B cell (primary cell): ENCODE results near the gene RC3H1. TPM values are rescaled to one million over a fixed set of nuclear protein-coding genes. Genes with fewer than 3 reads are reported as not detected.

Experiments used
- ATAC-seq: fragments of 200-7000 bp; cut with Tn5 transposase; one replicate; pipeline ENCODE4 v1.10.0; 2021; ENCODE audit warnings: low read depth, mild to moderate bottlenecking, moderate number of reproducible peaks, moderate library complexity
- CTCF ChIA-PET: fragments of 350-600 bp; sonication (Branson Sonifier 250); formaldehyde crosslinking; loops from one replicate; lab custom pipeline; 2021; ENCODE audit warnings: antibody characterized with exemption, inconsistent platforms; lab: Charles Lee
- POLR2A ChIA-PET: fragments of 350-600 bp; sonication (Branson Sonifier 250); formaldehyde crosslinking; loops from one replicate; lab custom pipeline; 2021; ENCODE audit warnings: antibody characterized with exemption; lab: Charles Lee
- DNase-seq: peaks from one replicate; pipeline ENCODE4 v3.0.0; 2013
- H2AFZ ChIP-seq: 2 replicates; pipeline ENCODE4 v1.6.1; 2012; ENCODE audit warnings: mild to moderate bottlenecking, low read depth, low read length; ENCODE audit not compliant: insufficient read depth, poor library complexity, severe bottlenecking
- H3K27ac ChIP-seq, 2 donors: 1 replicate in 1 of 2; 2 replicates in 1 of 2; pipeline ENCODE4 v1.5.1; 2012 to 2013; ENCODE audit warnings: low read length in 2 of 2, mild to moderate bottlenecking in 2 of 2, moderate library complexity in 1 of 2
- H3K27me3 ChIP-seq, 4 experiments: fragments of 200-600 bp in 1 of 4; sonication (generic) in 1 of 4; replicated peaks in 1 of 4; 1 replicate in 2 of 4; 2 replicates in 2 of 4; pipeline versions ENCODE4 v1.6.1 to v1.7.0; 2013 to 2016; ENCODE audit warnings: low read length in 3 of 4, mild to moderate bottlenecking in 2 of 4, mixed read lengths in 1 of 4, moderate library complexity in 1 of 4; ENCODE audit not compliant: insufficient read depth in 4 of 4, control insufficient read depth in 3 of 4; ENCODE audit errors: control extremely low read depth in 1 of 4
- H3K36me3 ChIP-seq, 2 experiments: replicated peaks in 1 of 2; 1 replicate in 1 of 2; 2 replicates in 1 of 2; pipeline versions ENCODE4 v1.6.1 to v1.7.1; 2013; ENCODE audit warnings: low read length in 1 of 2; ENCODE audit not compliant: insufficient read depth in 2 of 2, control insufficient read depth in 1 of 2; ENCODE audit errors: control extremely low read depth in 1 of 2, extremely low read depth in 1 of 2
- H3K4me1 ChIP-seq, 2 donors: fragments of 200-600 bp in 1 of 2; sonication (generic) in 1 of 2; 1 replicate in 1 of 2; 2 replicates in 1 of 2; pipeline versions ENCODE4 v1.5.1 to v1.6.1; 2013 to 2017; ENCODE audit warnings: low read length in 2 of 2; ENCODE audit not compliant: control insufficient read depth in 2 of 2, insufficient read depth in 2 of 2
- H3K4me2 ChIP-seq: replicated peaks from 2 replicates; pipeline ENCODE3; 2012; ENCODE audit warnings: mild to moderate bottlenecking, low read depth, low read length; ENCODE audit not compliant: poor library complexity, severe bottlenecking
- H3K4me3 ChIP-seq, 5 experiments: fragments of 200-600 bp in 1 of 5; sonication (generic) in 1 of 5; 1 replicate in 3 of 5; 2 replicates in 2 of 5; pipeline versions ENCODE4 v1.5.1 to v1.7.0; 2011 to 2016; ENCODE audit warnings: low read length in 4 of 5, mild to moderate bottlenecking in 4 of 5, low read depth in 2 of 5, control low read depth in 1 of 5, moderate library complexity in 1 of 5; ENCODE audit not compliant: insufficient read depth in 1 of 5; ENCODE audit errors: control extremely low read depth in 1 of 5, extremely low read depth in 1 of 5
- H3K79me2 ChIP-seq: fragments of 200-600 bp; sonication (generic); one replicate; pipeline ENCODE4 v1.6.0; 2016; ENCODE audit warnings: low read length; ENCODE audit not compliant: control insufficient read depth, insufficient read depth
- H3K9ac ChIP-seq: fragments of 200-600 bp; sonication (generic); 2 replicates; pipeline ENCODE4 v1.6.1; 2017; ENCODE audit warnings: mild to moderate bottlenecking, low read length, moderate library complexity
- H3K9me3 ChIP-seq, 3 donors: one replicate each; pipeline versions ENCODE4 v1.6.1 to v1.7.1; 2013; ENCODE audit warnings: low read length in 2 of 3; ENCODE audit not compliant: control insufficient read depth in 2 of 3, insufficient read depth in 1 of 3; ENCODE audit errors: control extremely low read depth in 1 of 3
- H4K20me1 ChIP-seq: 2 replicates; pipeline ENCODE4 v1.6.0; 2012; ENCODE audit warnings: mild to moderate bottlenecking, low read length; ENCODE audit not compliant: insufficient read depth, control insufficient read depth, poor library complexity, severe bottlenecking
- H3K27ac Mint-ChIP-seq: one replicate; pipeline ENCODE4 v1.8.0; 2021; ENCODE audit warnings: mixed read lengths
- H3K27me3 Mint-ChIP-seq: one replicate; pipeline ENCODE4 v1.8.0; 2021; ENCODE audit warnings: mixed read lengths
- H3K4me1 Mint-ChIP-seq: one replicate; pipeline ENCODE4 v1.8.0; 2021; ENCODE audit warnings: mixed read lengths
- H3K4me3 Mint-ChIP-seq: one replicate; pipeline ENCODE4 v1.8.0; 2021; ENCODE audit warnings: mixed read lengths
- H3K9me3 Mint-ChIP-seq: one replicate; pipeline ENCODE4 v1.8.0; 2022; ENCODE audit warnings: mixed read lengths; ENCODE audit not compliant: insufficient read depth
- CTCF ChIP-seq: fragments of 200-600 bp; IDR thresholded peaks from one replicate; pipeline ENCODE4 v1.8.0; 2022; ENCODE audit warnings: antibody characterized with exemption, mild to moderate bottlenecking
- EZH2 ChIP-seq: IDR thresholded peaks from 2 replicates; pipeline ENCODE4 v1.6.1; 2012; ENCODE audit warnings: borderline replicate concordance, low read depth, mild to moderate bottlenecking, moderate library complexity, low read length; ENCODE audit not compliant: insufficient read depth, poor library complexity, severe bottlenecking
- WGBS: methylation state at CpG from one replicate; pipeline ENCODE4 v1.1.5; 2013; ENCODE audit warnings: missing lambda C conversion rate; ENCODE audit not compliant: insufficient coverage; 5-methylcytosine and 5-hydroxymethylcytosine counted together
- intact Hi-C: fragments of 100-400 bp; cut with micrococcal nuclease; formaldehyde crosslinking; loops from one replicate; pipeline ENCODE4 v1.10.0; 2022
- polyA plus RNA-seq: library from polyadenylated mRNA; depleted of rRNA; stranded (reverse); fragments of >200 nt; gene quantifications from 2 replicates; pipeline ENCODE4 v1.2.3, GENCODE V29; 2012
- total RNA-seq, 2 donors: library from RNA; stranded (reverse); fragments of 120-200 nt in 1 of 2; gene quantifications; 1 replicate in 1 of 2; 2 replicates in 1 of 2; pipeline versions ENCODE4 v1.2.3 to v1.2.4, GENCODE V29; 2013 to 2022

Gene RC3H1
- total and polyA plus RNA-seq, 2 donors (not counting 1 experiment from before 2014, with no cell fraction given) = 6.8 to 84.5 TPM

GRCh38 chr1:173914366-173914871 lies 107.7 kb downstream of the RC3H1 start:
- Mint-ChIP-seq H3K4me1 (no peaks in the 10 kb centered on the region), H3K27ac (no peak overlapping the region), H3K27me3 (no peaks in the 10 kb centered on the region), H3K4me3 (no peak overlapping the region), H3K9me3 (peaks cover 2% of the 10 kb centered on the region)
- H3K4me1 ChIP-seq = no peaks in the 10 kb centered on the region
- no peaks in the 10 kb centered on the region for H3K36me3 ChIP-seq
- no peak overlapping the region for H3K9ac ChIP-seq
- ATAC-seq (no peak), DNase-seq (peak; percentile 23)
- CTCF ChIA-PET = interaction anchor here (0.6 kb wide), 1 partner anchor 153 kb away, joined by 3 read pairs; no protein-coding TSS in a partner anchor
- H2AFZ ChIP-seq = no peak overlapping the region
- no peaks in the 10 kb centered on the region for H4K20me1 ChIP-seq
- H3K9me3 ChIP-seq = no peaks in the 10 kb centered on the region
- H3K27me3 ChIP-seq = no peaks in the 10 kb centered on the region
- TF ChIP-seq CTCF = peak; percentile 65
- TF ChIP-seq EZH2 = no peak
- H3K27ac ChIP-seq = no peak overlapping the region
- no peaks in the 10 kb centered on the region for H3K79me2 ChIP-seq
- POLR2A ChIA-PET = no interaction called here
- intact Hi-C loops = no loop called here
- no peak overlapping the region for H3K4me2 ChIP-seq
- WGBS = 91% methylated on average over 13 of the region's 13 CpGs
- H3K4me3 ChIP-seq = no peak overlapping the region

- H3K9me3 ChIP-seq = no peaks in the 10 kb centered on the region
- 92% methylated on average over 3 of the region's 3 CpGs for WGBS
- H3K36me3 ChIP-seq = no peaks in the 10 kb centered on the region
- H3K4me1 Mint-ChIP-seq = no peaks in the 10 kb centered on the region
- no peaks in the 10 kb centered on the region for H3K27me3 ChIP-seq
- no peaks in the 10 kb centered on the region for H3K79me2 ChIP-seq
- no peak overlapping the region for H3K4me2 ChIP-seq
- H3K9me3 Mint-ChIP-seq = peaks cover 2% of the 10 kb centered on the region
- POLR2A ChIA-PET = no interaction called here
- H3K4me3 ChIP-seq = no peak overlapping the region
- no peaks in the 10 kb centered on the region for H4K20me1 ChIP-seq
- no peak overlapping the region for H3K4me3 Mint-ChIP-seq
- intact Hi-C loops = no loop called here
- TF ChIP-seq CTCF (no peak), EZH2 (no peak)
- H3K4me1 ChIP-seq = no peaks in the 10 kb centered on the region
- no peak for DNase-seq
- no peaks in the 10 kb centered on the region for H3K27me3 Mint-ChIP-seq
- H3K27ac Mint-ChIP-seq = no peak overlapping the region
- CTCF ChIA-PET = no interaction called here
- ATAC-seq = no peak
- no peak overlapping the region for H3K9ac ChIP-seq
- H2AFZ ChIP-seq = no peak overlapping the region
- no peak overlapping the region for H3K27ac ChIP-seq
Measured at GRCh38 chr1:173913111-173913510, 109.0 kb downstream of the RC3H1 start.
